Measurements from ENCODE around the gene TEX12. TPM values are rescaled to one million over a fixed set of nuclear protein-coding genes. Genes with fewer than 3 reads are reported as not detected.
"Not testable (repeated sequence)": the region's sequence is repeated elsewhere in the genome, so short reads cannot be mapped to it uniquely, and the experiment has no call there.

The TEX12 gene
- total RNA-seq, 1 donor from 2014 or later: not detected

DNA sequence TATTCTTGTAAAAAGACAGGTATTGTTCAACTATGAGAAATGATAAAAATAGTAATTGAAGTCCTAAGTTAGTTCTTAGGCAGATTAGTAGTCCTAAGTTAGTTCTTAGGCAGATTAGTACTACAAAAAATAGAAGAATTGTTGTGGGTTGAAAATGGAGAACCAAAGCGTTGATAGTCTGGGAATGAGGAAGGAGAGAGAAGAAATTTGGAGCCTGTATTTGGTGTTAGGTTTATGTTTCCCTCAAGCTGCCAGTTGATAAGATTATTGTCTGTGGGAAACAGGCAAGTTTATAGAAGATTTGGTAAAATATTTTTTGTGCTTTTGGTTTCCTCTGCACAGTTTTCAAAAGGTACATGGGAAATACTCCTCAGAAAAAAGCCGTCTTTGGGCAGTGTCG, 11.8 kb downstream of the TEX12 start:
- DNase-seq: no peak
- Mint-ChIP-seq H3K9me3 (ENCODE audit: unreplicated experiment) (peaks cover 3% of the 10 kb centered on the region), H3K36me3 (ENCODE audit: unreplicated experiment) (no peaks in the 10 kb centered on the region), H3K27ac (ENCODE audit: unreplicated experiment) (no peak overlapping the region), H3K27me3 (ENCODE audit: unreplicated experiment) (no peaks in the 10 kb centered on the region), H3K4me3 (ENCODE audit: unreplicated experiment) (no peak overlapping the region), H3K4me1 (ENCODE audit: low read depth, unreplicated experiment) (no peaks in the 10 kb centered on the region)
- TF ChIP-seq, protein P1, sequence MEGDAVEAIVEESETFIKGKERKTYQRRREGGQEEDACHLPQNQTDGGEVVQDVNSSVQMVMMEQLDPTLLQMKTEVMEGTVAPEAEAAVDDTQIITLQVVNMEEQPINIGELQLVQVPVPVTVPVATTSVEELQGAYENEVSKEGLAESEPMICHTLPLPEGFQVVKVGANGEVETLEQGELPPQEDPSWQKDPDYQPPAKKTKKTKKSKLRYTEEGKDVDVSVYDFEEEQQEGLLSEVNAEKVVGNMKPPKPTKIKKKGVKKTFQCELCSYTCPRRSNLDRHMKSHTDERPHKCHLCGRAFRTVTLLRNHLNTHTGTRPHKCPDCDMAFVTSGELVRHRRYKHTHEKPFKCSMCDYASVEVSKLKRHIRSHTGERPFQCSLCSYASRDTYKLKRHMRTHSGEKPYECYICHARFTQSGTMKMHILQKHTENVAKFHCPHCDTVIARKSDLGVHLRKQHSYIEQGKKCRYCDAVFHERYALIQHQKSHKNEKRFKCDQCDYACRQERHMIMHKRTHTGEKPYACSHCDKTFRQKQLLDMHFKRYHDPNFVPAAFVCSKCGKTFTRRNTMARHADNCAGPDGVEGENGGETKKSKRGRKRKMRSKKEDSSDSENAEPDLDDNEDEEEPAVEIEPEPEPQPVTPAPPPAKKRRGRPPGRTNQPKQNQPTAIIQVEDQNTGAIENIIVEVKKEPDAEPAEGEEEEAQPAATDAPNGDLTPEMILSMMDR (IDR thresholded peaks at IDR 0.05; ENCODE audit: partially characterized antibody, unreplicated experiment): no peak

DNA sequence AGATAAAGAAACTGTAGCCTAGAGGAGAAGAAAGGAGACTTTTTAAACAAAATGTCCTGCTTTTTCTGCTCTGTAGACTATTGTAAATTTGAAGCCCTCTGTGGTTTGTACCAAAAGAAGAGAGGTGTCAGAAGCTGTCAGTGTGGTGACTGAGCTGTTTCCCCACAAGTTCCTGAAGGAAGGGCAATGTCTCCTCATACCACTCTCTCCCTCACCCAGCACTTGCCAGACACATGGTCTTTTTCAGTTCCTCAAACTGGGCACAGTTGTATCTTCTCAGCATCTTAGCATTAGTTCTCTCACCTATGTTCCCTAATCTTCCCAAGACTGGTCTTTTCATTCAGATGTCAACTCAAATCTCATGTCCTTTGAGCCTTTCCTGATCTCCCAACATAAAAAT, 12.4 kb downstream of the TEX12 start:
- Mint-ChIP-seq H3K27me3 (ENCODE audit: unreplicated experiment) (no peaks in the 10 kb centered on the region), H3K36me3 (ENCODE audit: unreplicated experiment) (no peaks in the 10 kb centered on the region), H3K4me1 (ENCODE audit: low read depth, unreplicated experiment) (no peaks in the 10 kb centered on the region), H3K27ac (ENCODE audit: unreplicated experiment) (no peak overlapping the region), H3K9me3 (ENCODE audit: unreplicated experiment) (peaks cover 3% of the 10 kb centered on the region), H3K4me3 (ENCODE audit: unreplicated experiment) (no peak overlapping the region)
- TF ChIP-seq, protein P1 (IDR thresholded peaks at IDR 0.05; ENCODE audit: partially characterized antibody, unreplicated experiment): no peak
- no peak for DNase-seq

DNA sequence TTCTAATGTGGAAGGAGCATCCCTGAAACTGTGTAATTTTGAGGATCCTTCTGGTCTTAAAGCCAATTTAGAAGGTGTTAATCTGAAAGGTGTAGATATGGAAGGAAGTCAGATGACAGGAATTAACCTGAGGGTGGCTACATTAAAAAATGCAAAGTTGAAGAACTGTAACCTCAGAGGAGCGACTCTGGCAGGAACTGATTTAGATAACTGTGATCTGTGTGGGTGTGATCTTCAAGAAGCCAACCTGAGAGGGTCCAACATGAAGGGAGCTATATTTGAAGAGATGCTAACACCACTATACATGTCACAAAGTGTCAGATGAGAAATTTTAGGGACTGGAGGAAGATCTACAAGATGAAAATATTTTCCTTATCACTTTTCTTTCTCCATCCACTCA, 15.7 kb downstream of the TEX12 start:
- Mint-ChIP-seq H3K4me3 (ENCODE audit: unreplicated experiment) (no peak overlapping the region), H3K27me3 (ENCODE audit: unreplicated experiment) (no peaks in the 10 kb centered on the region), H3K9me3 (ENCODE audit: unreplicated experiment) (peaks cover 3% of the 10 kb centered on the region), H3K36me3 (ENCODE audit: unreplicated experiment) (no peaks in the 10 kb centered on the region), H3K27ac (ENCODE audit: unreplicated experiment) (no peak overlapping the region), H3K4me1 (ENCODE audit: low read depth, unreplicated experiment) (no peaks in the 10 kb centered on the region)
- TF ChIP-seq, protein P1 (IDR thresholded peaks at IDR 0.05; ENCODE audit: partially characterized antibody, unreplicated experiment): no peak
- no peak for DNase-seq

DNA sequence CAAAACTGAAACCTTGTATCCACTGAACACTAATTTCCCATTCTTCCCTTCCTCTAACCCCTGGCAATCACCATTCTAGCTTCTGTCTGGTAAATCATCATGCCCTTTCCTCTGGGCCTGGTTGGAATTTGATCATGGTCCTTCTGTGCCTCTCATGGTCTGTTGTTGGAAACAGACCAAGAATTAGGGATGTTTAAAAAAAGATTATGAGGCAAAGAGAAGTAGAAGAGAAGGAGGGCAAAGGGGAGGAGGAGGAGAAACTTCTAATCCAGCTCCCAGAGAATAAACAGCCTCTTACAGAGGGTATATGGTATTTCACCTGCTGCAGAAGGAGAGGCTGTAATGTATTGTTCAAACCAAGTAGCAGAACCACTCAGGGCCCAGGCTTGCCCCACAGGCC, 18.7 kb downstream of the TEX12 start:
- Mint-ChIP-seq H3K4me3 (ENCODE audit: unreplicated experiment) (no peak overlapping the region), H3K27ac (ENCODE audit: unreplicated experiment) (no peak overlapping the region), H3K4me1 (ENCODE audit: low read depth, unreplicated experiment) (no peaks in the 10 kb centered on the region), H3K36me3 (ENCODE audit: unreplicated experiment) (no peaks in the 10 kb centered on the region), H3K9me3 (ENCODE audit: unreplicated experiment) (peaks cover under 1% of the 10 kb centered on the region), H3K27me3 (ENCODE audit: unreplicated experiment) (no peaks in the 10 kb centered on the region)
- no peak for DNase-seq
- TF ChIP-seq, protein P1 (IDR thresholded peaks at IDR 0.05; ENCODE audit: partially characterized antibody, unreplicated experiment): no peak

DNA sequence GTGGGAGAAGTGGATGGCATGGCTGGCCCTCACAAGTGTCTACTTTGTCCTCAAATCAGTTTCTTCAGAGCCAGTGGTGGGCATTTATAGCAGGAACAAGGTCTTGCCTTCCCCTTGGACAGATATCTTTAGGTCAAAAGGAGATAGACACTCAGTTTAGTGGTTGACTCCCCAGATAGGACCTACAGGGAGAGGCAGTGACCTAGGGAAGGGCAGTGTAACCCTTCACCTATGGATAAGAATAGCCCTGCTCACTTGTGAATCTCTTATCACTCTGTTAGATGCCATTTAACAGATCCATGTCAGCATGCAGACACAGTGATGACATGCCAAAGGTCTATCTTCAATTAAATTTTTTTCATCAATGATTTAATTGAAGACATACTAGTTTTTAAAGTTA, 19.1 kb downstream of the TEX12 start:
- no peaks in the 10 kb centered on the region for H3K36me3 Mint-ChIP-seq (ENCODE audit: unreplicated experiment)
- TF ChIP-seq, protein P1 (IDR thresholded peaks at IDR 0.05; ENCODE audit: partially characterized antibody, unreplicated experiment): no peak
- no peaks in the 10 kb centered on the region for H3K9me3 Mint-ChIP-seq (ENCODE audit: unreplicated experiment)
- H3K27me3 Mint-ChIP-seq (ENCODE audit: unreplicated experiment): no peaks in the 10 kb centered on the region
- H3K4me3 Mint-ChIP-seq (ENCODE audit: unreplicated experiment): no peak overlapping the region
- no peaks in the 10 kb centered on the region for H3K4me1 Mint-ChIP-seq (ENCODE audit: low read depth, unreplicated experiment)
- no peak overlapping the region for H3K27ac Mint-ChIP-seq (ENCODE audit: unreplicated experiment)
- no peak for DNase-seq

DNA sequence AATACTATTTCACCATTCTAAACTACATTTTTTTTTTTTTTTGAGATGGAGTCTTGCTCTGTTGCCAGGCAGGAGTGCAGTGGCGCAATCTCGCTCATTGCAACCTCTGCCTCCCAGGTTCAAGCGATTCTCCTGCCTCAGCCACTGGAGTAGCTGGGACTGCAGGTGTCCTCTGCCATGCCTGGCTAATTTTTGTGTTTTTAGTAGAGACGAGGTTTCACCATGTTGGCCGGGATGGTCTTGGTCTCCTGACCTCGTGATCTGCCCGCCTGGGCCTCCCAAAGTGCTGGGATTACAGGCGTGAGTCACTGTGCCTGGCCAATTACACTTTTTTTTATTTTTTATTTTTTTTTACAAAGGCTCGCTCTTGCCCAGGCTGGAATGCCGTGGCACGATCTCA, 27.9 kb downstream of the TEX12 start:
- H3K27ac Mint-ChIP-seq (ENCODE audit: unreplicated experiment); H3K36me3 Mint-ChIP-seq (ENCODE audit: unreplicated experiment); H3K27me3 Mint-ChIP-seq (ENCODE audit: unreplicated experiment); DNase-seq; H3K9me3 Mint-ChIP-seq (ENCODE audit: unreplicated experiment); H3K4me3 Mint-ChIP-seq (ENCODE audit: unreplicated experiment); H3K4me1 Mint-ChIP-seq (ENCODE audit: low read depth, unreplicated experiment): not testable (repeated sequence)

All from glutamatergic neuron (in vitro differentiated cells).